GM12801 (cell line): ENCODE data around the gene RUNX1.

ENCODE experiments used
- TF ChIP-seq, protein P1 (sequence below): IDR thresholded peaks from one replicate; pipeline ENCODE4 v1.5.1; 2011; ENCODE audit warnings: control low read depth; ENCODE audit not compliant: insufficient read length; ENCODE audit errors: extremely low read depth

The RUNX1 gene

DNA sequence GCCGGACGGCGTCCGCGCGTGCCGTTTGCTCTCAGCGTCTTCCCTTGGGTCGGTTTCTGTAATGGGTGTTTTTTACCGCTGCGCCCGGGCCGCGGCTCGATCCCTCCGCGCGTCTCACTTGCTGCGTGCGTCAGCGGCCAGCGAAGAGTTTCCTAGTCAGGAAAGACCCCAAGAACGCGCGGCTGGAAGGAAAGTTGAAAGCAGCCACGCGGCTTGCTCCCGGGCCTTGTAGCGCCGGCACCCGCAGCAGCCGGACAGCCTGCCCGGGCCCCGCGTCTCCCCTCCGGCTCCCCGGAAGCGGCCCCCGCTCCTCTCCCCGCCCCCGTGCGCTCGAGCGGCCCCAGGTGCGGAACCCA is 159.8 kb downstream of the RUNX1 start:
- TF ChIP-seq, protein P1, sequence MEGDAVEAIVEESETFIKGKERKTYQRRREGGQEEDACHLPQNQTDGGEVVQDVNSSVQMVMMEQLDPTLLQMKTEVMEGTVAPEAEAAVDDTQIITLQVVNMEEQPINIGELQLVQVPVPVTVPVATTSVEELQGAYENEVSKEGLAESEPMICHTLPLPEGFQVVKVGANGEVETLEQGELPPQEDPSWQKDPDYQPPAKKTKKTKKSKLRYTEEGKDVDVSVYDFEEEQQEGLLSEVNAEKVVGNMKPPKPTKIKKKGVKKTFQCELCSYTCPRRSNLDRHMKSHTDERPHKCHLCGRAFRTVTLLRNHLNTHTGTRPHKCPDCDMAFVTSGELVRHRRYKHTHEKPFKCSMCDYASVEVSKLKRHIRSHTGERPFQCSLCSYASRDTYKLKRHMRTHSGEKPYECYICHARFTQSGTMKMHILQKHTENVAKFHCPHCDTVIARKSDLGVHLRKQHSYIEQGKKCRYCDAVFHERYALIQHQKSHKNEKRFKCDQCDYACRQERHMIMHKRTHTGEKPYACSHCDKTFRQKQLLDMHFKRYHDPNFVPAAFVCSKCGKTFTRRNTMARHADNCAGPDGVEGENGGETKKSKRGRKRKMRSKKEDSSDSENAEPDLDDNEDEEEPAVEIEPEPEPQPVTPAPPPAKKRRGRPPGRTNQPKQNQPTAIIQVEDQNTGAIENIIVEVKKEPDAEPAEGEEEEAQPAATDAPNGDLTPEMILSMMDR, result no peak

GRCh38 chr21:34888569-34889319 is 160.4 kb downstream of the RUNX1 start:
- TF ChIP-seq, protein P1, result no peak

DNA sequence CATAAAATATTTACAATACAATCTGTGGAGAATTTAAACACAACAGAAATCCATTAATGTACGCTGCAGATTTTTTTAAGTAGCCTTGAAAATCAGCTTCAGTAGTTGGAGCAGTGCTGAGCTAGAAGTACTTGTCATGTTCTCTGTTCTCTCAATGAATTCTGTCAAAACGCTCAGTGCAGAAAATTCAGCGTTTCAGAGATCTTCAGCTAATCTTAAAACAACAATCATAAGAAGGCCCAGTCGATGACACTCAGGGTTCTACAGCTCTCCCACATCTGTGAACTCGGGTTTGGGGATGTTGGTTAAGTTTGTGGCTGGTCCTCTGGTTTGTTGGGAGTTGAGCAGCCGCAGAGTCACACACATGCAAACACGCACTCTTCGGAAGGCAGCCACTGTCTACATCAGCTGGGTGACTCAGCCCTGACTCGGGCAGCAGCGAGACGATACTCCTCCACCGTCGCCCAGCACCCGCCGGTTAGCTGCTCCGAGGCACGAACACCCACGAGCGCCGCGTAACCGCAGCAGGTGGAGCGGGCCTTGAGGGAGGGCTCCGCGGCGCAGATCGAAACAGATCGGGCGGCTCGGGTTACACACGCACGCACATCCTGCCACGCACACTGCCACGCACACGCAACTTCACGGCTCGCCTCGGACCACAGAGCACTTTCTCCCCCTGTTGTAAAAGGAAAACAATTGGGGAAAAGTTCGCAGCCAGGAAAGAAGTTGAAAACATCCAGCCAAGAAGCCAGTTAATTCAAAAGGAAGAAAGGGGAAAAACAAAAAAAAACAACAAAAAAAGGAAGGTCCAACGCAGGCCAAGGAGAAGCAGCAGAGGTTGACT is 161.2 kb downstream of the RUNX1 start:
- TF ChIP-seq, protein P1, result no peak

DNA sequence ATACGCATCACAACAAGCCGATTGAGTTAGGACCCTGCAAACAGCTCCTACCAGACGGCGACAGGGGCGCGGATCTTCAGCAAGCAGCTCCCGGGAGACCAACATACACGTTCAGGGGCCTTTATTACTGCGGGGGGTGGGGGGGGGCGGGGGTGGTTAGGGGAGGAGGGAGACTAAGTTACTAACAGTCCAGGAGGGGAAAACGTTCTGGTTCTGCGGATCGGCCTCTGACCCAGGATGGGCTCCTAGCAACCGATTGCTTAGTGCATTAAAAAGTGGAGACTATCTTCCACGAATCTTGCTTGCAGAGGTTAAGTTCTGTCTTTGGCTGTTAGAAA is 162.0 kb downstream of the RUNX1 start:
- TF ChIP-seq, protein P1, result no peak

DNA sequence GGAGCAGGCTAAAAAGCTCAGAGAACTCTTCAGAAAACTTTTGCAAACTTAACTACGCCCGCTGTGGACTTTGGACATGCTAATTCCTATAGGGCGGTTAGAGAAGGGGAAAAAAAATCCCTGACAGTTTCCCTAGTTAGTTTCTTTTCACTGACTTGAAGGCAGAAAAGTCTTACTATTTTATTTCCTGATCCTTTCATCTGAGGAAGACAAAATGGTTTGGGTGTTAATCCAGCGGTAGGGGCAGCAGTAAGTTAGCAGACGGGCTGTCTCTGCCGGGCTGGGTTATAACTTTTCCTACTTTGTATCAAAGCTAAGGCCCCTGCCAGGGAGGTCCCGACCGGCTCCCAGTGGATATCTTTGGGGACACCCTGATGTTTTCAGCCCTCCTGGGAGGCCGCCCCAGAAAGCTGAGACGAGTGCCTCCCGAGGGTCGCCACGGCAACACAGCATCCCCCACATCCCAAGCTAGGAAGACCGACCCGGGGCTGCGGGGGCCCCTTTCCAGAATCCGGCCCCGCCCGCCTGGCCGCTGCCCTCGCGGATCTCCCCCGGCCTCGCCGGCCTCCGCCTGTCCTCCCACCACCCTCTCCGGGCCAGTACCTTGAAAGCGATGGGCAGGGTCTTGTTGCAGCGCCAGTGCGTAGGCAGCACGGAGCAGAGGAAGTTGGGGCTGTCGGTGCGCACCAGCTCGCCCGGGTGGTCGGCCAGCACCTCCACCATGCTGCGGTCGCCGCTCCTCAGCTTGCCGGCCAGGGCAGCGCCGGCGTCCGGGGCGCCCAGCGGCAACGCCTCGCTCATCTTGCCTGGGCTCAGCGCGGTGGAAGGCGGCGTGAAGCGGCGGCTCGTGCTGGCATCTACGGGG is 162.6 kb downstream of the RUNX1 start:
- TF ChIP-seq, protein P1, result no peak

GRCh38 chr21:34885626-34886239 is 163.4 kb downstream of the RUNX1 start:
- TF ChIP-seq, protein P1, result no peak
